T1000 (cell line): Measurements from ENCODE around the gene TBC1D12.
"Not testable (repeated sequence)": the region's sequence is repeated elsewhere in the genome, so short reads cannot be mapped to it uniquely, and the experiment has no call there.

Source experiments
- DNase-seq: peaks from one replicate; lab custom pipeline; 2025; ENCODE audit warnings: mixed read lengths; lab: John Stamatoyannopoulos, UW

Gene TBC1D12

GRCh38 chr10:94456942-94457341 is 54.6 kb downstream of the TBC1D12 start:
- DNase-seq, result no peak

- no peak for DNase-seq
These were observed 57.0 kb downstream of the TBC1D12 start for GRCh38 chr10:94459385-94459784.

- no peak for DNase-seq
These were observed 59.2 kb downstream of the TBC1D12 start for GRCh38 chr10:94461503-94461902.

GRCh38 chr10:94462130-94462529 is 59.8 kb downstream of the TBC1D12 start:
- DNase-seq, result no peak

GRCh38 chr10:94465684-94466083 is 63.3 kb downstream of the TBC1D12 start:
- DNase-seq, result no peak

- no peak for DNase-seq
These were observed 79.1 kb downstream of the TBC1D12 start for GRCh38 chr10:94481410-94481809.

GRCh38 chr10:94483970-94484369 is 81.6 kb downstream of the TBC1D12 start:
- DNase-seq, result no peak

GRCh38 chr10:94485094-94485493 is 82.8 kb downstream of the TBC1D12 start:
- no peak for DNase-seq

GRCh38 chr10:94487575-94487974 is 85.2 kb downstream of the TBC1D12 start:
- no peak for DNase-seq

GRCh38 chr10:94489107-94489506 is 86.8 kb downstream of the TBC1D12 start:
- no peak for DNase-seq

GRCh38 chr10:94489976-94490788 is 87.8 kb downstream of the TBC1D12 start:
- no peak for DNase-seq

- DNase-seq, result no peak
These were observed 88.4 kb downstream of the TBC1D12 start for GRCh38 chr10:94490789-94491039.

- no peak for DNase-seq
These were observed 91.1 kb downstream of the TBC1D12 start for GRCh38 chr10:94493463-94493862.

- no peak for DNase-seq
These were observed 93.7 kb downstream of the TBC1D12 start for GRCh38 chr10:94496010-94496409.

- DNase-seq, result no peak
These were observed 94.3 kb downstream of the TBC1D12 start for GRCh38 chr10:94496646-94497045.

GRCh38 chr10:94500063-94500462 is 97.7 kb downstream of the TBC1D12 start:
- DNase-seq, result no peak

- no peak for DNase-seq
These were observed 119.2 kb downstream of the TBC1D12 start for GRCh38 chr10:94521276-94522250.

- DNase-seq, result no peak
These were observed 121.8 kb downstream of the TBC1D12 start for GRCh38 chr10:94524146-94524545.

GRCh38 chr10:94524711-94525110 is 122.4 kb downstream of the TBC1D12 start:
- DNase-seq, result no peak

GRCh38 chr10:94531550-94531949 is 129.2 kb downstream of the TBC1D12 start:
- not testable (repeated sequence) for DNase-seq

- no peak for DNase-seq
These were observed 130.7 kb downstream of the TBC1D12 start for GRCh38 chr10:94533027-94533426.

- not testable (repeated sequence) for DNase-seq
These were observed 139.9 kb downstream of the TBC1D12 start for GRCh38 chr10:94542282-94542681.

GRCh38 chr10:94545391-94546048 is 143.2 kb downstream of the TBC1D12 start, which contains the start of gene HELLS:
HELLS (plus strand) TSS chr10:94545788; CDS start chr10:94545922, 134 bp downstream.
- DNase-seq, result peak; percentile 90
